Fibroblast of the conjunctiva (primary cell): Measurements from ENCODE around the gene SIPA1.
"Not testable (repeated sequence)": the region's sequence is repeated elsewhere in the genome, so short reads cannot be mapped to it uniquely, and the experiment has no call there.

ENCODE experiments used
- DNase-seq: peaks from one replicate; pipeline ENCODE4 v3.0.0-alpha.2; 2010; ENCODE audit warnings: low read depth

Gene SIPA1

GRCh38 chr11:65658174-65659021 is 20.5 kb downstream of the SIPA1 start:
- no peak for DNase-seq

GRCh38 chr11:65660038-65660437 is 22.1 kb downstream of the SIPA1 start:
- DNase-seq: no peak

GRCh38 chr11:65660908-65661307 is 23.0 kb downstream of the SIPA1 start:
- DNase-seq: not testable (repeated sequence)

GRCh38 chr11:65661599-65662246 is 23.8 kb downstream of the SIPA1 start:
- no peak for DNase-seq

GRCh38 chr11:65662247-65662798 is 24.4 kb downstream of the SIPA1 start:
- no peak for DNase-seq

GRCh38 chr11:65662799-65663638 is 25.1 kb downstream of the SIPA1 start, which contains the start of gene RELA:
TSS of gene RELA (minus strand) at chr11:65662916. CDS start at chr11:65662832, 84 bp downstream.
- peak; percentile 92 for DNase-seq

GRCh38 chr11:65663639-65664200 is 25.8 kb downstream of the SIPA1 start:
- DNase-seq: peak; percentile 26

GRCh38 chr11:65672180-65672860 is 34.4 kb downstream of the SIPA1 start:
- DNase-seq: no peak

GRCh38 chr11:65672982-65673381 is 35.1 kb downstream of the SIPA1 start:
- no peak for DNase-seq

GRCh38 chr11:65680192-65680743 is 42.4 kb downstream of the SIPA1 start:
- no peak for DNase-seq

- DNase-seq: not testable (repeated sequence)
Measured at GRCh38 chr11:65683480-65683879, 45.6 kb downstream of the SIPA1 start.

GRCh38 chr11:65685981-65686380 is 48.1 kb downstream of the SIPA1 start:
- no peak for DNase-seq

GRCh38 chr11:65691847-65692246 is 53.9 kb downstream of the SIPA1 start:
- not testable (repeated sequence) for DNase-seq

GRCh38 chr11:65692367-65692766 is 54.5 kb downstream of the SIPA1 start:
- DNase-seq: no peak

- no peak for DNase-seq
Measured at GRCh38 chr11:65695459-65696241, 57.7 kb downstream of the SIPA1 start.

- DNase-seq: no peak
Measured at GRCh38 chr11:65696802-65697552, 59.1 kb downstream of the SIPA1 start.

- DNase-seq: no peak
Measured at GRCh38 chr11:65698205-65698604, 60.3 kb downstream of the SIPA1 start.

GRCh38 chr11:65699306-65699705 is 61.4 kb downstream of the SIPA1 start:
- no peak for DNase-seq

- no peak for DNase-seq
Measured at GRCh38 chr11:65700399-65700798, 62.5 kb downstream of the SIPA1 start.
